HepG2 (cell line): ENCODE data around the gene DENND4A. TPM values are rescaled to one million over a fixed set of nuclear protein-coding genes. Genes with fewer than 3 reads are reported as not detected.

Experiments
- BORCS8-MEF2B ChIP-seq: sonication (generic); formaldehyde crosslinking; IDR thresholded peaks from 2 replicates; pipeline ENCODE4 v1.8.0; 2022; ENCODE audit warnings: mild to moderate bottlenecking, missing genetic modification reagents
- CHCHD3 ChIP-seq: sonication (generic); formaldehyde crosslinking; IDR thresholded peaks from 2 replicates; pipeline ENCODE4 v1.8.0; 2022; ENCODE audit warnings: mild to moderate bottlenecking, missing genetic modification reagents, moderate library complexity
- GTF2F1 ChIP-seq: fragments of 150-350 bp; IDR thresholded peaks from 2 replicates; pipeline ENCODE4 v1.6.1; 2014; ENCODE audit warnings: low read length
- KDM3A ChIP-seq: IDR thresholded peaks from 2 replicates; pipeline ENCODE4 v1.6.1; 2018; ENCODE audit warnings: low read depth, missing compliant biosample characterization
- KLF11 ChIP-seq: IDR thresholded peaks from 2 replicates; pipeline ENCODE4 v1.6.1; 2016; ENCODE audit warnings: missing compliant biosample characterization
- MIER2 ChIP-seq: IDR thresholded peaks from 2 replicates; pipeline ENCODE4 v1.6.1; 2016; ENCODE audit warnings: missing biosample characterization, missing genetic modification reagents
- MTA3 ChIP-seq: sonication (generic); formaldehyde crosslinking; IDR thresholded peaks from 2 replicates; pipeline ENCODE4 v1.4.0; 2020; ENCODE audit warnings: missing genetic modification reagents
- PCBP1 ChIP-seq: fragments of 200-400 bp; formaldehyde crosslinking; IDR thresholded peaks from 2 replicates; pipeline ENCODE4 v1.6.1; 2017; ENCODE audit warnings: mild to moderate bottlenecking, low read depth, low read length, borderline replicate concordance
- SMYD3 ChIP-seq: sonication (generic); formaldehyde crosslinking; IDR thresholded peaks from 2 replicates; pipeline ENCODE4 v1.8.1; 2023; ENCODE audit warnings: mild to moderate bottlenecking, missing genetic modification reagents
- TCF12 ChIP-seq, 2 experiments: fragments of 450-650 bp in 1 of 2; sonication (generic) in 1 of 2; formaldehyde crosslinking in 1 of 2; IDR thresholded peaks; 2 replicates each; pipeline versions ENCODE4 v1.6.1 to v1.8.0; 2017 to 2022; ENCODE audit warnings: antibody characterized with exemption in 1 of 2, mild to moderate bottlenecking in 1 of 2, missing genetic modification reagents in 1 of 2, moderate library complexity in 1 of 2
- U2AF1 ChIP-seq: fragments of 200-400 bp; formaldehyde crosslinking; optimal IDR thresholded peaks from 2 replicates; pipeline ENCODE3; 2017; ENCODE audit warnings: mild to moderate bottlenecking, low read depth, low read length
- ZBTB20 ChIP-seq: sonication (generic); formaldehyde crosslinking; IDR thresholded peaks from 2 replicates; pipeline ENCODE4 v1.8.1; 2023; ENCODE audit warnings: missing genetic modification reagents, low read depth, mild to moderate bottlenecking, borderline replicate concordance
- ZBTB8A ChIP-seq: sonication (generic); formaldehyde crosslinking; IDR thresholded peaks from 2 replicates; pipeline ENCODE4 v1.4.0; 2020; ENCODE audit warnings: mild to moderate bottlenecking, low read depth, missing genetic modification reagents, borderline replicate concordance
- ZFYVE20 ChIP-seq: sonication (generic); formaldehyde crosslinking; IDR thresholded peaks from 2 replicates; pipeline ENCODE4 v1.8.0; 2023; ENCODE audit warnings: low read depth, mild to moderate bottlenecking, moderate library complexity, missing genetic modification reagents, borderline replicate concordance
- ZNF138 ChIP-seq: sonication (generic); formaldehyde crosslinking; IDR thresholded peaks from 2 replicates; pipeline ENCODE4 v1.5.0; 2020; ENCODE audit warnings: mild to moderate bottlenecking, low read depth, missing genetic modification reagents
- ZNF264 ChIP-seq: sonication (generic); formaldehyde crosslinking; IDR thresholded peaks from 2 replicates; pipeline ENCODE4 v1.4.0; 2020; ENCODE audit warnings: missing genetic modification reagents
- ZNF672 ChIP-seq: sonication (generic); formaldehyde crosslinking; IDR thresholded peaks from 2 replicates; pipeline ENCODE4 v1.8.1; 2022; ENCODE audit warnings: missing genetic modification reagents
- ZNF75D ChIP-seq: sonication (generic); formaldehyde crosslinking; IDR thresholded peaks from 2 replicates; pipeline ENCODE4 v1.8.1; 2023; ENCODE audit warnings: missing genetic modification reagents, mild to moderate bottlenecking, borderline replicate concordance
- ZNF761 ChIP-seq: sonication (generic); formaldehyde crosslinking; conservative IDR thresholded peaks from 2 replicates; pipeline ENCODE4 v1.4.0; 2020; ENCODE audit warnings: mild to moderate bottlenecking, missing genetic modification reagents
- ZNF777 ChIP-seq: sonication (generic); formaldehyde crosslinking; IDR thresholded peaks from 2 replicates; pipeline ENCODE4 v1.4.0; 2020; ENCODE audit warnings: missing genetic modification reagents
- polyA plus RNA-seq, 8 experiments: library from polyadenylated mRNA; depleted of rRNA in 3 of 8; stranded (reverse) in 7 of 8; unstranded in 1 of 8; fragments of >200 nt; fragmentation: Illumina TruSeq in 4 of 8; extraction: Trizol in 4 of 8; gene quantifications; 2 replicates each; pipeline versions ENCODE4 v1.2.1 to v1.2.3, GENCODE V29; 2011 to 2016; ENCODE audit warnings: low read depth in 4 of 8, missing spikeins in 1 of 8, mixed read lengths in 1 of 8; ENCODE audit not compliant: insufficient read depth in 1 of 8
- total RNA-seq, 5 experiments: library from RNA; depleted of rRNA; stranded (reverse); fragments of >200 nt; fragmentation: Illumina TruSeq; extraction: Trizol; gene quantifications; 2 replicates each; pipeline ENCODE4 v1.2.3, GENCODE V29; 2016; ENCODE audit warnings: low read depth in 1 of 5
- TF ChIP-seq, protein P1 (sequence below): sonication (generic); formaldehyde crosslinking; IDR thresholded peaks from 2 replicates; pipeline ENCODE4 v1.5.0; 2020; ENCODE audit warnings: missing genetic modification reagents, mild to moderate bottlenecking, borderline replicate concordance
- TF ChIP-seq, protein P2 (sequence below): sonication (generic); formaldehyde crosslinking; IDR thresholded peaks from 2 replicates; pipeline ENCODE4 v1.4.0; 2020; ENCODE audit warnings: missing genetic modification reagents
- TF ChIP-seq, protein P3 (sequence below): sonication (generic); formaldehyde crosslinking; IDR thresholded peaks from 2 replicates; pipeline ENCODE4 v1.5.0; 2020; ENCODE audit warnings: mild to moderate bottlenecking, missing genetic modification reagents
- TF ChIP-seq, protein P4 (sequence below): sonication (generic); formaldehyde crosslinking; conservative IDR thresholded peaks from 2 replicates; pipeline ENCODE4 v1.4.0; 2020; ENCODE audit warnings: missing genetic modification reagents

Gene DENND4A
- total and polyA plus RNA-seq, 2 of the 13 experiments (the other 11 are each of a cell fraction or from before 2014, with no cell fraction given), result 13.2 to 18.6 TPM

- TF ChIP-seq ZNF138, result no peak
- TF ChIP-seq, protein P1, sequence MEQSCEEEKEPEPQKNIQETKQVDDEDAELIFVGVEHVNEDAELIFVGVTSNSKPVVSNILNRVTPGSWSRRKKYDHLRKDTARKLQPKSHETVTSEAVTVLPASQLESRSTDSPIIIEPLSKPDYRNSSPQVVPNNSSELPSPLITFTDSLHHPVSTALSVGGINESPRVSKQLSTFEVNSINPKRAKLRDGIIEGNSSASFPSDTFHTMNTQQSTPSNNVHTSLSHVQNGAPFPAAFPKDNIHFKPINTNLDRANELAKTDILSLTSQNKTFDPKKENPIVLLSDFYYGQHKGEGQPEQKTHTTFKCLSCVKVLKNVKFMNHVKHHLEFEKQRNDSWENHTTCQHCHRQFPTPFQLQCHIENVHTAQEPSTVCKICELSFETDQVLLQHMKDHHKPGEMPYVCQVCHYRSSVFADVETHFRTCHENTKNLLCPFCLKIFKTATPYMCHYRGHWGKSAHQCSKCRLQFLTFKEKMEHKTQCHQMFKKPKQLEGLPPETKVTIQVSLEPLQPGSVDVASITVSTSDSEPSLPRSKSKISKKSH (CRISPR knock-in tag), result no peak
- no peak for TF ChIP-seq MIER2 (CRISPR knock-in tag)
- TF ChIP-seq ZBTB20, result peak; percentile 73; the same call in 1 of the 2 replicates
- TF ChIP-seq ZBTB8A, result peak; percentile 73; the same call in 1 of the 2 replicates
- no peak for TF ChIP-seq SMYD3 (CRISPR knock-in tag)
- no peak; the same call in 1 of the 2 replicates for TF ChIP-seq KDM3A (CRISPR knock-in tag)
- TF ChIP-seq, protein P2, sequence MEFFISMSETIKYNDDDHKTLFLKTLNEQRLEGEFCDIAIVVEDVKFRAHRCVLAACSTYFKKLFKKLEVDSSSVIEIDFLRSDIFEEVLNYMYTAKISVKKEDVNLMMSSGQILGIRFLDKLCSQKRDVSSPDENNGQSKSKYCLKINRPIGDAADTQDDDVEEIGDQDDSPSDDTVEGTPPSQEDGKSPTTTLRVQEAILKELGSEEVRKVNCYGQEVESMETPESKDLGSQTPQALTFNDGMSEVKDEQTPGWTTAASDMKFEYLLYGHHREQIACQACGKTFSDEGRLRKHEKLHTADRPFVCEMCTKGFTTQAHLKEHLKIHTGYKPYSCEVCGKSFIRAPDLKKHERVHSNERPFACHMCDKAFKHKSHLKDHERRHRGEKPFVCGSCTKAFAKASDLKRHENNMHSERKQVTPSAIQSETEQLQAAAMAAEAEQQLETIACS (CRISPR knock-in tag), result no peak
- TF ChIP-seq CHCHD3 (CRISPR knock-in tag), result no peak
- TF ChIP-seq ZFYVE20, result no peak
- TF ChIP-seq BORCS8-MEF2B (CRISPR knock-in tag), result peak; percentile 69
- 0 out of 2 replicates have a peak, but pooled peaks have one; percentile 25 for TF ChIP-seq GTF2F1
- TF ChIP-seq, protein P3, sequence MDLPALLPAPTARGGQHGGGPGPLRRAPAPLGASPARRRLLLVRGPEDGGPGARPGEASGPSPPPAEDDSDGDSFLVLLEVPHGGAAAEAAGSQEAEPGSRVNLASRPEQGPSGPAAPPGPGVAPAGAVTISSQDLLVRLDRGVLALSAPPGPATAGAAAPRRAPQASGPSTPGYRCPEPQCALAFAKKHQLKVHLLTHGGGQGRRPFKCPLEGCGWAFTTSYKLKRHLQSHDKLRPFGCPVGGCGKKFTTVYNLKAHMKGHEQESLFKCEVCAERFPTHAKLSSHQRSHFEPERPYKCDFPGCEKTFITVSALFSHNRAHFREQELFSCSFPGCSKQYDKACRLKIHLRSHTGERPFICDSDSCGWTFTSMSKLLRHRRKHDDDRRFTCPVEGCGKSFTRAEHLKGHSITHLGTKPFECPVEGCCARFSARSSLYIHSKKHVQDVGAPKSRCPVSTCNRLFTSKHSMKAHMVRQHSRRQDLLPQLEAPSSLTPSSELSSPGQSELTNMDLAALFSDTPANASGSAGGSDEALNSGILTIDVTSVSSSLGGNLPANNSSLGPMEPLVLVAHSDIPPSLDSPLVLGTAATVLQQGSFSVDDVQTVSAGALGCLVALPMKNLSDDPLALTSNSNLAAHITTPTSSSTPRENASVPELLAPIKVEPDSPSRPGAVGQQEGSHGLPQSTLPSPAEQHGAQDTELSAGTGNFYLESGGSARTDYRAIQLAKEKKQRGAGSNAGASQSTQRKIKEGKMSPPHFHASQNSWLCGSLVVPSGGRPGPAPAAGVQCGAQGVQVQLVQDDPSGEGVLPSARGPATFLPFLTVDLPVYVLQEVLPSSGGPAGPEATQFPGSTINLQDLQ (CRISPR knock-in tag), result no peak
- TF ChIP-seq MTA3 (CRISPR knock-in tag), result no peak
- TF ChIP-seq, protein P4, sequence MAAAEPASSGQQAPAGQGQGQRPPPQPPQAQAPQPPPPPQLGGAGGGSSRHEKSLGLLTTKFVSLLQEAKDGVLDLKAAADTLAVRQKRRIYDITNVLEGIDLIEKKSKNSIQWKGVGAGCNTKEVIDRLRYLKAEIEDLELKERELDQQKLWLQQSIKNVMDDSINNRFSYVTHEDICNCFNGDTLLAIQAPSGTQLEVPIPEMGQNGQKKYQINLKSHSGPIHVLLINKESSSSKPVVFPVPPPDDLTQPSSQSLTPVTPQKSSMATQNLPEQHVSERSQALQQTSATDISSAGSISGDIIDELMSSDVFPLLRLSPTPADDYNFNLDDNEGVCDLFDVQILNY (CRISPR knock-in tag), result no peak
- no peak for TF ChIP-seq TCF12 (IDR thresholded peaks at IDR 0.05)
- TF ChIP-seq TCF12 (CRISPR knock-in tag; IDR thresholded peaks at IDR 0.05), result peak; percentile 79; the same call in 1 of the 2 replicates
- no peak for TF ChIP-seq U2AF1
- no peak for TF ChIP-seq KLF11 (CRISPR knock-in tag)
- no peak for TF ChIP-seq ZNF75D (CRISPR knock-in tag)
- no peak for TF ChIP-seq ZNF672 (CRISPR knock-in tag)
- TF ChIP-seq ZNF264 (CRISPR knock-in tag), result peak; percentile 92
- no peak for TF ChIP-seq ZNF777 (CRISPR knock-in tag)
- no peak for TF ChIP-seq PCBP1
- peak; percentile 61; the same call in 1 of the 2 replicates for TF ChIP-seq ZNF761 (CRISPR knock-in tag)
Observed at GRCh38 chr15:65832549-65833364, 40.7 kb upstream of the DENND4A start (continued).
